ENCODE measurements around the gene TSPAN5.

- TF ChIP-seq RARB (CRISPR knock-in tag; IDR thresholded peaks at IDR 0.05) (no peak), ARNTL (CRISPR knock-in tag; IDR thresholded peaks at IDR 0.05; ENCODE audit: borderline replicate concordance, low read depth) (no peak), ZFP3 (CRISPR knock-in tag; IDR thresholded peaks at IDR 0.05) (no peak), POU6F1 (CRISPR knock-in tag; IDR thresholded peaks at IDR 0.05; ENCODE audit: borderline replicate concordance, low read depth) (no peak)
These were observed 28.4 kb upstream of the TSPAN5 start for GRCh38 chr4:98686847-98687246.

Data from SK-N-SH treated with all-trans-retinoic acid at 6 μM for 48 hours (cell line).